ENCODE results near the gene KTN1. TPM values are rescaled to one million over a fixed set of nuclear protein-coding genes. Genes with fewer than 3 reads are reported as not detected.

The KTN1 gene
- total RNA-seq, 1 experiment from 2014 or later = 125 TPM

- no peaks in the 10 kb centered on the region for H3K9me3 Mint-ChIP-seq
- ChIA-PET POLR2A (no interaction called here), CTCF (no interaction called here)
- H3K36me3 Mint-ChIP-seq = no peaks in the 10 kb centered on the region
- no peak overlapping the region for H3K27ac Mint-ChIP-seq
- DNase-seq (ENCODE audit: low spot score) (no peak), ATAC-seq (no peak)
- no peaks in the 10 kb centered on the region for H3K27me3 Mint-ChIP-seq (ENCODE audit: low read depth)
- TF ChIP-seq ATF1 (CRISPR knock-in tag; IDR thresholded peaks at IDR 0.05) (no peak), HMGA2 (CRISPR knock-in tag; IDR thresholded peaks at IDR 0.05) (no peak), ZBTB43 (CRISPR knock-in tag; IDR thresholded peaks at IDR 0.05) (no peak), ETV6 (CRISPR knock-in tag; IDR thresholded peaks at IDR 0.05) (no peak), TEAD4 (CRISPR knock-in tag; IDR thresholded peaks at IDR 0.05) (no peak), SMAD4 (CRISPR knock-in tag; IDR thresholded peaks at IDR 0.05) (no peak), ZBTB21 (CRISPR knock-in tag; IDR thresholded peaks at IDR 0.05; ENCODE audit: borderline replicate concordance) (no peak), CREM (CRISPR knock-in tag; IDR thresholded peaks at IDR 0.05) (no peak), GABPB1 (CRISPR knock-in tag; IDR thresholded peaks at IDR 0.05) (no peak), NR2C2 (CRISPR knock-in tag; IDR thresholded peaks at IDR 0.05) (no peak), NR1H2 (CRISPR knock-in tag; IDR thresholded peaks at IDR 0.05) (no peak), KAT7 (CRISPR knock-in tag; IDR thresholded peaks at IDR 0.05; ENCODE audit: borderline replicate concordance) (no peak), ATF2 (CRISPR knock-in tag; IDR thresholded peaks at IDR 0.05; ENCODE audit: borderline replicate concordance, low read depth) (no peak)
- TF ChIP-seq, protein P1, sequence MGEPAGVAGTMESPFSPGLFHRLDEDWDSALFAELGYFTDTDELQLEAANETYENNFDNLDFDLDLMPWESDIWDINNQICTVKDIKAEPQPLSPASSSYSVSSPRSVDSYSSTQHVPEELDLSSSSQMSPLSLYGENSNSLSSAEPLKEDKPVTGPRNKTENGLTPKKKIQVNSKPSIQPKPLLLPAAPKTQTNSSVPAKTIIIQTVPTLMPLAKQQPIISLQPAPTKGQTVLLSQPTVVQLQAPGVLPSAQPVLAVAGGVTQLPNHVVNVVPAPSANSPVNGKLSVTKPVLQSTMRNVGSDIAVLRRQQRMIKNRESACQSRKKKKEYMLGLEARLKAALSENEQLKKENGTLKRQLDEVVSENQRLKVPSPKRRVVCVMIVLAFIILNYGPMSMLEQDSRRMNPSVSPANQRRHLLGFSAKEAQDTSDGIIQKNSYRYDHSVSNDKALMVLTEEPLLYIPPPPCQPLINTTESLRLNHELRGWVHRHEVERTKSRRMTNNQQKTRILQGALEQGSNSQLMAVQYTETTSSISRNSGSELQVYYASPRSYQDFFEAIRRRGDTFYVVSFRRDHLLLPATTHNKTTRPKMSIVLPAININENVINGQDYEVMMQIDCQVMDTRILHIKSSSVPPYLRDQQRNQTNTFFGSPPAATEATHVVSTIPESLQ (CRISPR knock-in tag; IDR thresholded peaks at IDR 0.05) = no peak
- TF ChIP-seq, protein P2, sequence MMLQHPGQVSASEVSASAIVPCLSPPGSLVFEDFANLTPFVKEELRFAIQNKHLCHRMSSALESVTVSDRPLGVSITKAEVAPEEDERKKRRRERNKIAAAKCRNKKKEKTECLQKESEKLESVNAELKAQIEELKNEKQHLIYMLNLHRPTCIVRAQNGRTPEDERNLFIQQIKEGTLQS (CRISPR knock-in tag; conservative IDR thresholded peaks at IDR 0.05) = no peak
- no peak overlapping the region for H3K4me3 Mint-ChIP-seq
- H3K4me1 Mint-ChIP-seq = peaks cover 8% of the 10 kb centered on the region
Measured at GRCh38 chr14:55717621-55718020, 137.6 kb downstream of the KTN1 start.

- CTCF ChIA-PET = no interaction called here
- POLR2A ChIA-PET = no interaction called here
- DNase-seq (ENCODE audit: low spot score) (no peak), ATAC-seq (no peak)
- H3K4me3 Mint-ChIP-seq = no peak overlapping the region
- H3K36me3 Mint-ChIP-seq = no peaks in the 10 kb centered on the region
- no peak overlapping the region for H3K27ac Mint-ChIP-seq
- no peaks in the 10 kb centered on the region for H3K9me3 Mint-ChIP-seq
- no peaks in the 10 kb centered on the region for H3K27me3 Mint-ChIP-seq (ENCODE audit: low read depth)
- H3K4me1 Mint-ChIP-seq = 0 out of 2 replicates have a peak, but pooled peaks cover 3% of the 10 kb centered on the region
- TF ChIP-seq ZNF416 (CRISPR knock-in tag; IDR thresholded peaks at IDR 0.05) = no peak
- no peak for TF ChIP-seq ZNF532 (CRISPR knock-in tag; IDR thresholded peaks at IDR 0.05; ENCODE audit: borderline replicate concordance)
- TF ChIP-seq TEAD1 (CRISPR knock-in tag; IDR thresholded peaks at IDR 0.05) = no peak
- TF ChIP-seq, protein P2 (CRISPR knock-in tag; conservative IDR thresholded peaks at IDR 0.05) = no peak
- no peak for TF ChIP-seq CDX4 (CRISPR knock-in tag; IDR thresholded peaks at IDR 0.05; ENCODE audit: borderline replicate concordance)
- no peak for TF ChIP-seq ZNF263 (CRISPR knock-in tag; IDR thresholded peaks at IDR 0.05; ENCODE audit: low read depth)
- no peak for TF ChIP-seq JAZF1 (CRISPR knock-in tag; IDR thresholded peaks at IDR 0.05)
- no peak for TF ChIP-seq CREM (CRISPR knock-in tag; IDR thresholded peaks at IDR 0.05)
- no peak for TF ChIP-seq NR3C1 (CRISPR knock-in tag; conservative IDR thresholded peaks at IDR 0.05; ENCODE audit: low read depth)
- TF ChIP-seq SOX15 (CRISPR knock-in tag; IDR thresholded peaks at IDR 0.05) = no peak
- TF ChIP-seq ETV6 (CRISPR knock-in tag; IDR thresholded peaks at IDR 0.05) = no peak
- no peak for TF ChIP-seq TEAD4 (CRISPR knock-in tag; IDR thresholded peaks at IDR 0.05)
- TF ChIP-seq NR1H2 (CRISPR knock-in tag; IDR thresholded peaks at IDR 0.05) = no peak
- no peak for TF ChIP-seq HMGXB4 (CRISPR knock-in tag; IDR thresholded peaks at IDR 0.05)
- TF ChIP-seq MYBL2 (CRISPR knock-in tag; IDR thresholded peaks at IDR 0.05) = no peak
Measured at GRCh38 chr14:55718551-55718950, 138.5 kb downstream of the KTN1 start.
